H1 (cell line): ENCODE measurements around the gene DISP1.

Experiments used
- POLR2A ChIP-seq, 2 experiments: IDR thresholded peaks; 1 replicate in 1 of 2; 2 replicates in 1 of 2; pipeline ENCODE4 v1.6.1; 2011; ENCODE audit warnings: low read depth in 2 of 2, low read length in 2 of 2, mild to moderate bottlenecking in 2 of 2; ENCODE audit errors: control extremely low read depth in 1 of 2
- POLR2AphosphoS5 ChIP-seq: IDR thresholded peaks from 2 replicates; pipeline ENCODE4 v1.6.1; 2011; ENCODE audit warnings: low read depth, low read length
- YY1 ChIP-seq: IDR thresholded peaks from 2 replicates; pipeline ENCODE4 v1.6.1; 2011; ENCODE audit warnings: low read depth, mild to moderate bottlenecking, low read length
- TF ChIP-seq, protein P1 (sequence below), 3 experiments: IDR thresholded peaks; 1 replicate in 2 of 3; 2 replicates in 1 of 3; pipeline versions ENCODE4 v1.5.1 to v1.6.1; 2011; ENCODE audit warnings: low read length in 3 of 3, mild to moderate bottlenecking in 3 of 3, inconsistent platforms in 2 of 3, low read depth in 1 of 3, moderate library complexity in 1 of 3; ENCODE audit not compliant: insufficient read depth in 1 of 3; ENCODE audit errors: control extremely low read depth in 1 of 3

DNA sequence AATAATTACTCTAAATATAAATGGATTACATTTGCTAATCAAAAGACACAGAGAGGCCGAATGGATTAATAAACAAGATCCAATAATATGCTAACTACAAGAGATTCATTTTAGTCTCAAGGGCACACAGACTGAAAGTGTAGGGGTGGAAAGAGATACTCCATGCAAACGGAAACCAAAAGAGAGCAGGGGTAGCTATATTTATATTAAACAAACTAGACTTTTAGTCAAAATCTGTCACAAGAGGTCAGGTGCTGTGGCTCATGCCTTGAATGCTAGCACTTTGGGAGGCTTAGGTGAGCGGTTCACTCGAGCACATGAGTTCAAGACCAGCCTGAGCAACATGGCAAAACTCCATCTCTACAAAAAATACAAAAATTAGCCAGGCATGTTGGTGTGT is 33.6 kb upstream of the DISP1 start:
- TF ChIP-seq, protein P1, sequence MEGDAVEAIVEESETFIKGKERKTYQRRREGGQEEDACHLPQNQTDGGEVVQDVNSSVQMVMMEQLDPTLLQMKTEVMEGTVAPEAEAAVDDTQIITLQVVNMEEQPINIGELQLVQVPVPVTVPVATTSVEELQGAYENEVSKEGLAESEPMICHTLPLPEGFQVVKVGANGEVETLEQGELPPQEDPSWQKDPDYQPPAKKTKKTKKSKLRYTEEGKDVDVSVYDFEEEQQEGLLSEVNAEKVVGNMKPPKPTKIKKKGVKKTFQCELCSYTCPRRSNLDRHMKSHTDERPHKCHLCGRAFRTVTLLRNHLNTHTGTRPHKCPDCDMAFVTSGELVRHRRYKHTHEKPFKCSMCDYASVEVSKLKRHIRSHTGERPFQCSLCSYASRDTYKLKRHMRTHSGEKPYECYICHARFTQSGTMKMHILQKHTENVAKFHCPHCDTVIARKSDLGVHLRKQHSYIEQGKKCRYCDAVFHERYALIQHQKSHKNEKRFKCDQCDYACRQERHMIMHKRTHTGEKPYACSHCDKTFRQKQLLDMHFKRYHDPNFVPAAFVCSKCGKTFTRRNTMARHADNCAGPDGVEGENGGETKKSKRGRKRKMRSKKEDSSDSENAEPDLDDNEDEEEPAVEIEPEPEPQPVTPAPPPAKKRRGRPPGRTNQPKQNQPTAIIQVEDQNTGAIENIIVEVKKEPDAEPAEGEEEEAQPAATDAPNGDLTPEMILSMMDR (IDR thresholded peaks at IDR 0.05; ENCODE audit: control extremely low read depth in 1 of 3, insufficient read depth in 1 of 3, low read depth in 1 of 3, low read length in 3 of 3) = no peak
- TF ChIP-seq YY1 (no peak), POLR2AphosphoS5 (no peak), POLR2A (IDR thresholded peaks at IDR 0.05; ENCODE audit: control extremely low read depth in 1 of 2, low read depth in 2 of 2, low read length in 2 of 2) (no peak)
